GM19035 (cell line): ENCODE results near the gene GRIN2C.

ENCODE experiments used
- ATAC-seq: cut with Tn5 transposase; IDR thresholded peaks from one replicate; pipeline ENCODE4 v1.9.1; 2021; ENCODE audit not compliant: unreplicated experiment

Gene GRIN2C

DNA sequence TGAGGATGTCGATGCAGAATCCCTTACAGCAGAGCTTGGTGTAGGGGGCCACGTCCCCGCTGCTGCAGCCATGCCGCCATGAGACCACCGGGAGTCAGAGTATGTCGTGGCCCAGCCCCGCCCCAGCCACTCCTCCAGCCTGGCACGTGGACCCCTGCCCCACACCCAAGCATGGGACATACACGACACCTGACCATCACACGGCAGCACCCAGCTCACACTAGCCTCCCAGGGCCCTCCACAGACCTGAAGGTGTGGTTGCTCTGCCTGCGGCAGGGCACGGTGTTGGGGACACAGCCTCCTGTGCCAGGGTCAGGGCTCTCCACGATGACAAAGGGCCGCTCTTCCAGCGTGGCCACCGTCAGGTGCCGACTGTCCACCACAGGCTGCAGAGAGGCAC lies 9.4 kb downstream of the GRIN2C start:
- ATAC-seq = no peak

DNA sequence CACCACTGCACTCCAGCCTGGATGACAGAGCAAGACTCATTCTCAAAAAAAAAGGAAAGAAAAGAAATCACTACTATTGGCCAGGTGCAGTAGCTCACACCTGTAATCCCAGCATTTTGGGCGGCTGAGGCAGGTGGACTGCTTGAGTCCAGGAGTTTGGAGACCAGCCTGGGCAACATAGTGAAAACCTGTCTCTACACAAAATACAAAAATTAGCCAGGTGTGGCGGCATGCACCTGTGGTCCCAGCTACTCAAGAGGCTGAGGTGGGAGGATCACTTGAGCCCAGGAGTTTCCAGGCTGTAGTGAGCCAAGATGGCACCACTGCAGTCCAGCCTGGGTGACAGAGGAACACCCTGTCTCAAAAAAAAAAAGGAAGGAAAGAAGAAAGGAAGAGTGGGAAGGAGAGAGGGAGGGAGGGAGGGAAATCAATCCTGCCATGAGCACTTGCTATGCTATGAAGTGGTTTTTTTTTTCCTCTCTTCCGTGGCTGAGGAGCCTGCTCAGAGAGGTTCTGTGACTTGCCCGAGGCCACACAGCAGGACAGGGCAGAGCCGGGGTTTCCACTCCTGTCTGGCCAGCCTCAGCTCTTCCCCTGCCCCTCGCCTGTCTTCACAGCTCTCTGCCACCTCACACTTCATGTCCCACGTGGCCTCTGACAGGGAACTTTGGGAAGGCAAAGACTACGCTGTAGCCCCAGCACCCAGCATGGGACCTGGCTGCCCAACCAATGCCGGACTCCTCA lies 10.9 kb downstream of the GRIN2C start:
- ATAC-seq = no peak

DNA sequence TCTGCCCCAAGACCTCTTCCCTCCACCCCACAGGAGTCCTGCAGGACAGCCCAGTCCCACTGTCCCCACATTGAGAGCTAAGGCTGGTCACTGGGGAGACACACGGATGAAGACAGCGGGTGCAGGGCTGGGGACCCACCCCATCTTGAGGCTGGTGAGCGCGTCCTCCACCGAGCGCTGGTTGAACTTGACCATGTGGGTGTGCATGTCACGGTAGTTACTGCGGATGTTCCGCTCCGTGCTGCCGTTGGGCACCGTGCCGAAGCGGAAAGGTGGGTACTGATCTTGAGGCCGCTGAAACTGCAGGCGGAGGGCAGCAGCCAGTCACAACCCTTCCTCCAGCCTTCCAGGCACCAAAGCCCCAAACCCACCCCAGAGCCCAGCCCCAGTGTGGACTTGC lies 13.1 kb downstream of the GRIN2C start:
- no peak for ATAC-seq

DNA sequence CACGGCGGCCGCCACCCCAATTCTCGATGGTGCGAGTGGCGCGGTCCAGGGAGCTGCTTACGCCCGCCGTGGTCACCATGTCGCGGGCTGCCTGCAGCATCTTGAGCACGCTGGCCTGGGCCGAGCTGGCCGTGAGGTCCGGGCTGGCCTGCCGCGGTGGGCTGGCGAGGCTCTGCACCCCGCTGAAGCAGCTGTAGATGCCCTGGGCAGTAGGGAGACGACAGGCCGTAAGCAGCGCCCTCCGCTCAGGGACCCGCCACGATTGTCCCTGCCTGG lies 16.4 kb downstream of the GRIN2C start:
- no peak for ATAC-seq

DNA sequence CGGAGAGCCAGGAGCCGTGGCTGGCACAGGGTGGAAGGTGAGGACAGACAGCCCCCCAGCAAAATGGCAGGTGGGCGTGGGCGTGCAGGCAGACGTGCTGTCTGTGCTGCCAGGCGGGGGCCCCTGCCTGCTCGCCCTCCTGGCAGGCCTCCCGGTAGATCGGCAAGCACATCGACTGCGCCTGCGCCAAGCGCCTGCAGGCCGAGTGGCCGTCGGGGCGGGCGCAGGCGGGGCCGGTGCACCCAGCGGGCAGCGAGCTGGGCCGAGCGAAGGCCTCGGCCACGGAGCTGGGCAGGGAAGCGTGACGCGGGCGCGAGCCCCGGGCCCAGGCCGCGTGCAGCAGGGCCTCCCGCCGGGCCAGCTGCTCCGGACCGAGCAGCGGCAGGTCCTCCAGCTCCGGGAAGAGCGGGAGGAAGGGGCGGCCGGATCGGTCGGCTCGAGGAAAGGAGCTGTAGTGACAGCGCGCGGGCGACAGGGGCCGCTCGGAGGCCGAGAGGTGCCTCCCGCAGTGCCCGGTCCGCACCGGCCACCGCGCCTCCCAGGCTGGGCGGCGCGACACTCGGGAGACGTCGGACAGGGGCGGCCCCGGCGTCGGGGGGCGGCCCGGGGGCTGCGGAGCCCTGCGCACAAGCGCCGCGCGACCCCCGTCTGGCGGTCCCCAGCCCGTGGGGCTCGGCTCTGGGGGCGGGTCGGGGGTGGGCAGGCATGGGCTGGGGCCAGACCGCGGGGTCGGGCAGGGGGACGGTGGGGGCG lies 16.9 kb downstream of the GRIN2C start:
- no peak for ATAC-seq

DNA sequence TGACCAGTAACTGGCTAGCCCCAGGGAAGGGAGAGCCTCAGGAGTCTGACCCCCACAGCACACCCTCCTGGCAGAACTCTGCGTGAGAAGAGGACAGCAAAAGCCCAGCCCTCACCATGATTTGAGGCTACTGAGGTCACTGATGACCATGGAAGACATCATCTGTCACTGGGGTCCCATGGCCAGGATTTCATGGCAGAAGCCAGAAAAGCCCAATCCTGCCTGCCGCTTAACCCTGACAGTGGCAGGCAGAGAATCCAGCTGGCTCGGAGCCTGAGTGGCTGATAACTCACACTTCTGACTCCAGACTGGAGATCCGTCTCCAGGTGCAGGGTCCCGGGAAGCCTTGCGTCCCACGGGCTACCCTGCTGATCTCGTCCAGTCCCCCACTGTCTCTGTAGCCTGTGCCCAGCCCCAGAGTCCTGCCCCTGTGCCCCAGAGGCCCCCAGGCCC lies 17.5 kb downstream of the GRIN2C start:
- ATAC-seq = no peak

DNA sequence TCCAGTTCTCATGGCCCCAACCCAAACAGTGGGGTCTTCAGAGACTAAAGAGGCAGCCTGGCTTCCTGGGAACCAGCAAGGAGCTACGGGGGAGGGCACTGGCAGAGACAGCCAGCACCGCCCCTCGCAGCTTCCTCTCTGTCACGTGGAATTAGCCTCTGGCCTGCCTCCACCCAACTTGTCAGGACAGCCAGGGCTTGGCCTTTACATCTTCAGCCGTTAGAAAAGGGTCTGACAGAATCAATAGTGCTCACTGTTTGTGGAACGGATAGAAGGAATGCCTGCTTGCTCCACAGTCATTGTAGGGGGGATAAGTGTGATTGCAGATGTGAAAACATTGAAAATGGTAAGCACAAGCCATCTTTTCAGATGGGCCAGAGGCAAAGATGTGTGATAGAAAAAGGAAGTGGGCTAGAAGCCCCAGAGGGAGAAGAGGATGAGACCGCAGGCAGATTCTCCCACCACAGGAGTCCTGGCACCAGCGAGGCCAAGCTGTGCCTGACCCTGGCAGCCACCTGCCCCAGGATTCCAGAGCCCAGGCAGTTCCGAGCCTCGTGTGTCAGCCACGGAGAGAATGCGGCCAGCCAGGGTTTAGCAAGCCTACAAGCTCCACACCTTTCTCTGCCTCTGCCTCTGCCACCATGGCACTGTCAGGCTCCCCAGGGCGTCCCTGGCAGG lies 18.6 kb downstream of the GRIN2C start:
- no peak for ATAC-seq

DNA sequence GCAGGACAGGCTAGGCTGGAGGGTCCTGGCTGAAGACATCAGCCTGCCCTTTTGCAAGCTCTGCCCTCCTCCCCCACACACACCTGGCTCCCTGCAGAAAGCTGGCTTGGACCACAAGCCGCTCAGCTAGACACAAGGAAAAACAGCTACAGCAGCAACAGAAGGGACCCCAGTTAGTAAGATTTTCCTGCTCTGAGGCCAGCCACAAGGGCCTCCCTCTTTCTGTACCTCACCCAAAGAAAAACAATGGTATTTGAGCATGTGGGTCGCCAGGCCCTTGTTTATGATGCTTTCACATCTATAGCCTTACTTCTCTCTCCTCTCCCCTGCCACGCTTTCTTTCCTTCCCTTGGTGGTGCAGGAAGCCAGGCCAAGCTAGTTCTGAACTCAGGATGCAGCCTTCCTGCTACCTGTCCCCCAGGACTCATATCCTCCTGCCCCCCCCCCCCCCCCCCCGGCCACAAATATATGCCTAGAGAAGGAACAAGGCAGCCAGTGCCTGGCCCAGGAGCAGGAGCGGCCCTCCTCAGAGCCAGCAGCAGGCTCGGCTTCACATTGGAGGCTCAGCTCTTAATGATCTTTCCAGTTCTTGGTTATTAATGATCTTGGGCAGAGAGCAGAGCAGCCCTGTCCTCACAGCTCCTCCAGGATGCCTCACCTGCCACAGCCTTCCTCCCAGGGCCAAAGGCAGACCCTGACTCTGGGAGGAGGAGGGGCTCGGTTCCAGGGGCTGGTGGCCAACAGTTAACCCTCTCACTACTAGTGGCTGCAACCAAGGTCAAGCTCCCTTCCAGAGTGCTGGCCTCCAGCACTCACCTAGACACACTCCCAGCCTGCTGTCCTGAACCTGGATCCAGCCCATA lies 19.5 kb downstream of the GRIN2C start:
- ATAC-seq = no peak

DNA sequence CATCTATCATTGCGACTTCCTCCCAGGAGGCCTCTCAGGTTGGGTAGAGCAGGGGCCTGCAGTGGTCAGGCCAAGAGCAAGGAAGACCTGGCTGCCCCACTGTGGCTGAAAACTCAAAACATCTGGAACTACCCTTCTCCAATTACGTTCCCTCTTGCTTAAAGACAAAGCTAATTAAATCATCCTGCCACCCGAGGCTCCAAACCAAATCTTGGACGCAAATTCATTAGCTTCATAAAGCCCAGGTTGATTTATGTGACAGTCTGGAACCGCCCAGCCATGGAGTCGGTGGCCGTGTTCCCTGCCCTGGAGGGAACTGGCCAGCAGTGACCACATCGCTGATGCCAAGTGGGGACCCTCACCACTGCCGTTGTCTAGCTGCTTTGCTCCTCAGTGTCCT lies 21.4 kb downstream of the GRIN2C start:
- no peak for ATAC-seq

DNA sequence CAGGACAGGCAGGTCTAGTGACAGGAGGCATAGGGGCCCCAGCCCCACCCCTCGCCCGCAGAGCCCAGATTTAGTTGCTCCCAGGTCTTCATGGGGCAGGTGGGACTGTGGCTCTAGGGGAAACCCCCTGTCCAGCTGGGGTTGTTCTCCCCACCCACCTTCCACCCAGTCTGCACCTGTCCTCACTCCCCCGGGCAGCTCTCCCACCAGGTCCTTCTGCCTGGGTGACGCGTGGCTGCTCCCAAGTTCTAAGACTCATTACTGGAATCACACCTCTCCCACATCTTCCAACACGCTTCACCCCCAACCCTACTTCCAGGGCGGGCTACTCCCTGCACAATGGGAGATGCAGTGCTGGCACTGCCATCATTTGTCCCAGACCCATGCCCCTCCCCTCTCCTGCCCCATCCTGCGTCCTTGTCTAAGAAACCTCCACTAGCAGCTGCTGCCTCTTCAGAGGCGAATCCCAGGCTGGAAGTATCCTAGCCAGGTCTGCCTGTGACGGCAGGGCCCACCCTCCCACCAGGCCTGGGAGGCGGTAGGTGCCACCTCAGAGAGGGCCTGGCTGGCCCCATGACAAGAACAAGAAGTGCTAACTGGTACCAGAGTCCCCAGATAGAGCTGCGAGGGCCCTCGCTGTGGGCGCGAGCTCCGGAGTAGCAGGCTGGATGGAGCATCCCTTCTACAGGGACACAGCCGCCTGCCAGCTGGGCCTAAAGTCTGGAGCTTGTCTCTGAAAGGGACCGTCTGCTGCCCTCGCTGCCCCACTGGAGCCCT lies 22.8 kb downstream of the GRIN2C start:
- no peak for ATAC-seq

DNA sequence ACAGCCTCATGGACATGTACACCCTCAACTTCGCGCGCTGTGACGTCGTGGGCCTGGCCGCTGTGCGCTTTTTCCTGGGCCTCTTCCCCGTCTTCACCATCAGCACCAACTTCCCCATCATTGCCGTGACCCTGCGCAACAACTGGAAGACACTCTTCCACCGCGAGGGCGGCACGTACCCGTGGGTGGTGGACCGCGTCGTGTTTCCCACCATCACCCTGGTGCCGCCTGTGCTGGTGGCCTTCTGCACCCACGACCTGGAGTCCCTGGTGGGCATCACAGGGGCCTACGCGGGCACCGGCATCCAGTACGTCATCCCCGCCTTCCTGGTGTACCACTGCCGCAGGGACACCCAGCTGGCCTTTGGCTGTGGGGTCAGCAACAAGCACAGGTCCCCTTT lies 23.5 kb downstream of the GRIN2C start:
- ATAC-seq = no peak

DNA sequence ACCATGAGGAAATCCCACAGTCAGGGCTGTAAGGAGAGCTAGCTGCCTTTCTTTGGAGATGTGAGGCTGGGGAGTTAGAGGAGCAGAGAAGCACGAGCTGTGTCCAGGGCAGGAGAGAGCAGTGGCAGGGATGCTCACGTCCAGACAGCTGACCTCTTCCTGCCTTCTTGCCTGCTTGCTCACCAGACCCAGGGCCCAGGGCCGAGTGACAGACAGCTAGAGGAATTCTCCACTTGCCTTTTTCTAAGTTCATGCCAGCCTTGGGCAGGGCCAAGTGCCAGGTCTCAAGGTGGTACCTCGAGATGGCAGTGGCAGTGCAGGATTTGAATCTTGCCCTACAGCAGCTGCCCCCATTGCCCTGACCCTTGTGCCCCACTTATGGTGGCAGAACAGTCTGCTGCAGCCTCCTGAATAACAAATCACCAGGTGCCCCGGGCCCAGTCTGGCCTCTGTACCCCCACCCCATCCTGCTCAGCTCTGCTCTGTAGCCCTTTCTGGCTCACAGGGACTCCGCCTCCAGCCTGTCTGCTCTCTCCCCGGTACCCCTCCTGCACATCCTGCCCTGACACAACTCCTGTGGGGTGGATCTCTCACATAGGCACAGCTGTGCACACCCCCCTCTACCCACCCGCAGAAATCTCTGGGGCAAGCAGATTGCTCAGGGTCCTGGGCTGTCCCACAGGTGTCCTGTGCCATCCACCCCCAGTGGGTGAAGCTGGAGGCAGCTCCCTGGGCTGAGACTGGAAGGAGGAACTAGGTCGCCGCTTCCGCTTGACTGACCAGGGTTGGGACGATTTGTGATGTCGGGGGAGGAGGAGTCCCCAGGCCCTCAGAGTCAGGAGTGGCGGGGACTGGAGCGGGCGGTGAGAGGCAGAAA lies 25.9 kb downstream of the GRIN2C start:
- ATAC-seq = no peak

DNA sequence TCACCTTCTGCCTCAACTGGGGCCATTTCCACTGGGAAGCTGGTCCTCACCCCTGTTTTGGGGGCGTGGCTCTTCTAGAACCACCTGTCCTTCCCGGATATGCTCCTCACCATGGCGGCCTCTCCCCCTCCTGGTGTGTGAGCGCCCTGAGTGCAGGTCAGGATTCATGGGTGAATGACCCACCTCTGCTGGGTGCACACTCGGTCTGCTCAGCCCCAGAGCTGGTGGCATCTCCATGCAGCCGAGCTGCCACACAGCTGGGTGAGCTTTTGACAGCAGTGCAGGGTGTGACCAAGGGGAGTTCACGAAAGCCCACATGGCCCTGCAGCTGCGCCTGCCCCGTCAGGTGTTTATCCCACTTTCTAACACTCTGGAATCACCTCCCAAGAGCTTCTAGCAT lies 27.3 kb downstream of the GRIN2C start:
- ATAC-seq = no peak

DNA sequence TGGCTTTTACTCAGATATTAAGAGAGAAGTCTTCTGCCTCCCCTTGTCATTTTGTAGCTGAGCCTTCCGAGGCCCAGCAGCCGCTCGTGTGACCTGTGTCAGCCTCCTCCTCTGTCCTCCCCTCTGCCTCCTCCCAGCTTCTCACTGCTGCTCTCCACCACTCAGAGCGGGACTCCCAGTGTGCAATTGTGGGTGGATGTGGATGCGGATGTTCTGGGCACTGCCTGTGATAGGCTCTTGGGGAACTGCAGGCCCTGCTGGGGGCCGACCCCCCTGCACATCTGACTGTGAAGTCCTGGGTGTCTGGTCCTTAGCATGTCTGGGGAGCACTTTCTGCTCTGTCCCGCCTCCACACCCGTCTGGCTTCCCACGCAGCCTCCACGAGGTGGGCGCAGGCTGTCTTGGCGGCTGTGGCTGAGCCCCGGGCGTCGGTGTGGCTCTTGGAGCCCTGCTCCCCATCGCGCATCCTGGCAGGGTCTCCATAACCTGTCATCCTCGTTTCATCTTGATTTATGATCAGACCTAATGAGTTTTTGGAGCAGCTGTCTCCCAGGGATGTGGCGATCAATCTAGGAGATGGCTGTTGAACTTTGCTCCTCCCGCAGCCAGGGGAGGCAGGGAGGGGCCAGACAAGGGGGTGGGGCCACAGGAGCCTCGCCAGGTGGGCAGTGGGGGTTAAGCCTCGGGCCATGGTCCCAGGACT lies 28.1 kb downstream of the GRIN2C start:
- no peak for ATAC-seq

DNA sequence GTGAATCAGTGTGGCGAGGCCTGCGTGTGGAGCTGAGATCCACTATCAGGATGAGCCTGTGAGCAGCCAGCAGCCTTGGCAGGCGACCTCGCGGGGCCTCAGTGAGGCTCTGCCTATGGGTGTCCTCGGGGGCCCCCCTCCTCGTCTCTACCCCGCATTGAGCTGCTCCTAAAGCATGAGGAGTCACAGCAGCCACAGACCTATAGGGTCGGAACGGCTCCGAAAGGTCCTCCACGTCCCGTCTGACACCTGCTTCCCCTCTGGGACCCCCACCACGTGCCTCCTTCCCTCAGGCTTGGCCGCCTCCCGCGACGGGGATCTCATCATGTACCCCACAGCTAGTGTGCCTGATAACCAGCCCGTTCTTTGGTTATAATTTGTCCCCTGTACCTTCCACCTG lies 28.8 kb downstream of the GRIN2C start:
- no peak for ATAC-seq

DNA sequence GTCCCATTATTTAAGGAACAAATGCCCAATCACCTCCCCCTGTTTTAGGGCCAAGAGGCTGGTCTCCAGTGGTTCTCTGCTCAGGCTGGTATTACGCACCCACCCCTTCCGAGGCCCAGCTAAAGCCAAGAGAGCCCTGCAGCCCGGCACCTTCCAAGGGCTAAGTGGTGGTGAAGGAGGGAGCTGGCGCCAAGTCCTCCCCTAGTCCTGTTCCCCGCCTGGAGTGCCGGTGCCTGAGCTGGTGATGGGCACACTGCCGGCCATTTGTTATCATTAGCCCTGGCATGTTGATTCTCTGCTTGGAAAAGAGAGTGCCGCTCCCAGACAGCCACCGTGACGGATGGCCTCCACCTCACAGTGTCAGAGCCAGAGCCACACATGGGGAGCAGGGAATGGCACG lies 31.9 kb downstream of the GRIN2C start:
- ATAC-seq = no peak

DNA sequence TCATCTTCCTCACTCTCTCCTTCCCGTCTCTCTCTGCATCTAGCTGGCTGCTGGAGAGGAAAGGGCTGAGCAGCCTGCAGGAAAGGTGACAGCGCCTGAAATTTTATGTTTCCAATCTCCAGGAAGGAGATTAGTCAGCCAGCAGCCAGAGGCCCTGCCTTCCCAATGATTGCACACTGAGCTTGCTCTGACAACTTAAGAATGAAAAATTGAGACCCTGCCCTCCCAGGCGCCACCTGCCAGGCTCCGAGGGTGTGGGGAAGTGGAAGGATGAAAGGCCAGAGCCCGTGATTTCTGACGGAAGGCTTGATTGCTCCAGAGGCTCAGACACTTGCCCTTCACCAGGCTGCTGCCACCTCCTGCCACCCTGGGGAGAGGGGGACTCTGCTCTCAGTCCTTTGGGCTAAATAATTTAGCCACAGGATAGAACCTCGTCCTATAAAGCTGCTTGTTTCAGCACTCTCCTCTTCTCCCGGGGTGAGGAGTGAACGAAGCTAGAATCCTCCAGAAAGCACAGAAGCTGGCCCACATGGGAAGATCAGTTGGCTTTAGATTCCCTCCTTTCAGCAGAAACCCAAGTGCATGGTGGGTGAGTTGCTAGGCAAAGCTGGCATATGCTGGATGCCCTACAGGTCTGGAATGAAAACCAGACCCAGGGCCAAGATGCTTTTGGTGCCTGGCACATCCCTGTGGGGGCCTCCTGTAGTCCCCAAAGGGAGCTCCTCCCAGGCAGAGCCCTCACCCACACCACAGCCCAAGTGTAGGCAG lies 33.5 kb downstream of the GRIN2C start:
- no peak for ATAC-seq

DNA sequence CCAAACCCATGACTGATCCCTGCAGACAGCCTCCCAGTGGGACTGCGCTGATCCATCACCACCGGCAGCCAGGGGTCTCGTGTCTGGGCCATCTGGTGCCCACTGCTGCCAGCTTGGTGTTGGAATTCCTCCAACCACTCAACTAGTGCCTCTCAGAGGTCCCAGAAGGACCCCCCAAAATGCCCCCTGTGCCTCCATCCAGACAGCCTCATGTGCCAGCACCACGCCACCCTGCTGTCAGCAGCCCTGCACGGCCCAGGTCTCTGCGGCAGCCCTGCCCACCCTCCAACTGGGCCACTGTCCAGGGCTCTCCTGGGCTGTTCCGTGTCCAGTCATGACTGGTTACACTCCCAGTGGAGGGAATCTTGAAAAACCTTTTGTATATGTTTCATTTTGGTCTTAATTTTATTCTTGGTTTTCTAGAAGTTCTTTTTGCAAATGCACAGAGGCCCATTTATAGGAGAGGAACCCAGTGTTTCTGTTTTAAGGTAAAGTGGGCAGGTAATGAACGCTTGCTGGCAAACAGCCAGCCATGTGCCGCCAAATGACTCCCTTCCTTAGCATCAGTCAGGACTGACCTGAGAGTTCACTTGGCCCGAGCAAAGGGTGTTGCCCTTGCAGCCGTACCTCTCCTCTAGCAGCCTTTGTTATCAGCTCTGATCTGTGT lies 34.6 kb downstream of the GRIN2C start:
- no peak for ATAC-seq
